ENCODE results near the gene TEKT2.

TEKT2 gene

DNA sequence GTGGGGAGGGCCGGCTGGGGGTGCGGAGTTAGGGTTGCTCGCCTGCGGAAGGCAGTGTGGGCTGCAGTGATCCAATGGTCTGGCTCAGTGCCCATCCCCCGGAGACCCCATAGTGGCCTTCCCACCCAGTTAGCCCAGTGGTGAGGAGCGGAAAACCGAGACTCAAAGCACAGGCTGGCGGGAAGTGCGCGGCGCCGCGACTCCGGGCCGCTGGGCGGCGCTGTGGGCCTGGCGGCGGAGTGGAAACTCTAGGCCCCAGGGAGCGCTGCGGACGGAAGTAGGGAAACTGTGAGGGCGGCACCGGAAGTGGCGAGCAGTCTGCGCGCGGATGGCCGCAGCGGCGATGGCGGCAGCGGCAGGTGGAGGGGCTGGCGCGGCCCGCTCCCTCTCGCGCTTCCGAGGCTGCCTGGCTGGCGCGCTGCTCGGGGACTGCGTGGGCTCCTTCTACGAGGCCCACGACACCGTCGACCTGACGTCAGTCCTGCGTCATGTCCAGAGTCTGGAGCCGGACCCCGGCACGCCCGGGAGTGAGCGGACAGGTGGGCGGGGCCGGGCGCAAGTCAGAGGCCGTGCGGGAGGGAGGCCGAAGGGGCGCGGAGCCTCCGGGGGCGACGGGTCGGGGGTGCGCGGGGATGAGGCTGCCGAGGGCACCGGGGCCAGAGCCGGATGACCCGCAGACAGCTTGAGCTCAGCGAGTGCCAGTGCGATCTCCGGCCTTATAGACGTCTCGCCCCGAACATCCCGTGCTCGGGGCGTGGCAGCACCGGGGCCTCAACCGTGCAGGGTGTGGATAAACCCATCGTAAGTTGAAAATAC is 4.9 kb downstream of the TEKT2 start, which contains the start of gene ADPRS:
ADPRS (plus strand) TSS at position 316 of the 816 bp plus-strand sequence; CDS start at position 329, 13 bp downstream.
- H3K4me3 ChIP-seq (ENCODE audit: insufficient read depth, low read length, poor library complexity, severe bottlenecking) = peak within 1 kb of the TSS; percentile 96
- H3K9me3 ChIP-seq (ENCODE audit: insufficient read depth, low read length) = no peaks in the 10 kb centered on the region
- H3K9me2 ChIP-seq (replicated peaks; ENCODE audit: insufficient read depth, low read length) = no peaks in the 10 kb centered on the region
- TF ChIP-seq CTCF (IDR thresholded peaks at IDR 0.05; ENCODE audit: insufficient read depth, low read length, poor library complexity, severe bottlenecking) = peak; percentile 98
- TF ChIP-seq EZH2phosphoT487 (conservative IDR thresholded peaks at IDR 0.05; ENCODE audit: low read length) = no peak
- peak within 1 kb of the TSS; percentile 99 for H2AFZ ChIP-seq (ENCODE audit: low read depth, low read length, severe bottlenecking)
- no peaks in the 10 kb centered on the region for H3K27me3 ChIP-seq (ENCODE audit: low read length)
- no peaks in the 10 kb centered on the region for H3F3A ChIP-seq (ENCODE audit: insufficient read depth)
- H3K27ac ChIP-seq (ENCODE audit: low read depth, low read length) = no peak within 1 kb of the TSS
- H3K9ac ChIP-seq (ENCODE audit: low read length) = peak within 1 kb of the TSS; percentile 91
- H3K4me2 ChIP-seq (ENCODE audit: low read depth, low read length, poor library complexity, severe bottlenecking) = peak within 1 kb of the TSS; percentile 91
- no peaks in the 10 kb centered on the region for H3K36me3 ChIP-seq (ENCODE audit: low read length)
- peaks cover 14% of the 10 kb centered on the region for H3K79me2 ChIP-seq (ENCODE audit: insufficient read depth, low read length)
- no peaks in the 10 kb centered on the region for H4K20me1 ChIP-seq (ENCODE audit: low read depth, low read length)

DNA sequence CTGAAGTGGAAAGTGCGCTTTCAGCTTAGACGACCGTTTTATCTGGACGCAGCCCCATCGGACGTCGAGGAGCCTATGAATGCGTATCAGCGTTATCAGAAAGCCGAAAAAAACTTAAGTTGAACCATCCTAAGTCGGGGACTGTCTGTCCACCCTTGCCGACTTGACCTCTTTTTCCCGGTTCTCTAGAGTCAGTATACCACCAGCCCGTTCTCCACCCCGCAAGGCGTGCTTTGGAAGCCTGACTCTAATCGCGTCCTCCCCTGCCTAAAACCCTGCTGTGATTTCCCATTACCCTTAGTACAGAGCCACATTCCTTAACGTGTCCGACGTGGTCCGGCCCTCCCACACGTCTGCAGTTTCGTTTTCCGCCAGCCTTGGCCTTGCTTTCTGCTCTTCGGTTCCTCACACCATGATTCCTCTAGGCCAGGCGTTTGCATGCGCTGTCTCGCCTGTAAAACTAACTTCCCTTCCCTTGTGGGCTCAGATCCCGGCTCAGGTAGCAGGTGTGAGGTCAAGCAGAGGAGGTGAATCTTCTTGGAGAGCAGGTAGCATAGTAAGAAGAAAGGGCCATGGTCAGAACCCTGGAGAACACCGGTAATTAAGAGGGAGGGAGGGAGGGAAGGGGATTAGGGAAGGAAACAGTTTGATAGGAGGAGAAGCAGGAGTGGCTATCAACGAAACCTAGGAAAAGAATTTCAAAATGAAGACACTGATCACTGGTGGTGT is 5.7 kb downstream of the TEKT2 start:
- Histone ChIP-seq H3K27ac (ENCODE audit: low read depth, low read length) (no peak overlapping the region), H3K4me3 (ENCODE audit: insufficient read depth, low read length, poor library complexity, severe bottlenecking) (peak overlapping the region; percentile 96)
- TF ChIP-seq CTCF (IDR thresholded peaks at IDR 0.05; ENCODE audit: insufficient read depth, low read length, poor library complexity, severe bottlenecking) (no peak), EZH2phosphoT487 (conservative IDR thresholded peaks at IDR 0.05; ENCODE audit: low read length) (no peak)

DNA sequence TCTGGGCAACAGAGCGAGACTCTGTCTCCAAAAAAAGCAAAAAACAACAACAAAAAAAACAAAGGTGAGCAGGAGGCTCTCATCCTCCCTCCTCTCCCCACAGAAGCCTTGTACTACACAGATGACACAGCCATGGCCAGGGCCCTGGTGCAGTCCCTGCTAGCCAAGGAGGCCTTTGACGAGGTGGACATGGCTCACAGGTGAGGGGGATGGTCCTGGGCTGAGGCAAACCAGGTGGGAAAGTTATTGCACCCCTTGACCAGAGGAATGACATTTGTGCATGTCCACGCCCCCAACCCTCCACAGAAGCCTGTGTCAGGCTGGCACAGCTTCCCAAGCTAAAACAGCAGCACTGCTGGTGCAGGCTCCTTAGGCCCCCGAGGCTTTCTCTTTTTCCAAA is 7.2 kb downstream of the TEKT2 start:
- Histone ChIP-seq H3K79me2 (ENCODE audit: insufficient read depth, low read length) (peaks cover 14% of the 10 kb centered on the region), H3K9ac (ENCODE audit: low read length) (no peak overlapping the region), H3K36me3 (ENCODE audit: low read length) (no peaks in the 10 kb centered on the region), H3K4me2 (ENCODE audit: low read depth, low read length, poor library complexity, severe bottlenecking) (no peak overlapping the region), H3K27me3 (ENCODE audit: low read length) (no peaks in the 10 kb centered on the region), H3K9me2 (replicated peaks; ENCODE audit: insufficient read depth, low read length) (no peaks in the 10 kb centered on the region), H3K4me3 (ENCODE audit: insufficient read depth, low read length, poor library complexity, severe bottlenecking) (no peak overlapping the region), H4K20me1 (ENCODE audit: low read depth, low read length) (no peaks in the 10 kb centered on the region), H3K9me3 (ENCODE audit: insufficient read depth, low read length) (no peaks in the 10 kb centered on the region), H2AFZ (ENCODE audit: low read depth, low read length, severe bottlenecking) (no peak overlapping the region), H3F3A (ENCODE audit: insufficient read depth) (no peaks in the 10 kb centered on the region), H3K27ac (ENCODE audit: low read depth, low read length) (no peak overlapping the region)
- no peak for TF ChIP-seq EZH2phosphoT487 (conservative IDR thresholded peaks at IDR 0.05; ENCODE audit: low read length)
- no peak for TF ChIP-seq CTCF (IDR thresholded peaks at IDR 0.05; ENCODE audit: insufficient read depth, low read length, poor library complexity, severe bottlenecking)

More for the DNA sequence above, 5.7 kb downstream of the TEKT2 start:
- peak overlapping the region; percentile 91 for H3K9ac ChIP-seq (ENCODE audit: low read length)
- H3K9me2 ChIP-seq (replicated peaks; ENCODE audit: insufficient read depth, low read length) = no peaks in the 10 kb centered on the region
- H3K79me2 ChIP-seq (ENCODE audit: insufficient read depth, low read length) = peaks cover 14% of the 10 kb centered on the region
- no peaks in the 10 kb centered on the region for H3K9me3 ChIP-seq (ENCODE audit: insufficient read depth, low read length)
- no peaks in the 10 kb centered on the region for H3F3A ChIP-seq (ENCODE audit: insufficient read depth)
- H4K20me1 ChIP-seq (ENCODE audit: low read depth, low read length) = no peaks in the 10 kb centered on the region
- H3K36me3 ChIP-seq (ENCODE audit: low read length) = no peaks in the 10 kb centered on the region
- no peaks in the 10 kb centered on the region for H3K27me3 ChIP-seq (ENCODE audit: low read length)
- H2AFZ ChIP-seq (ENCODE audit: low read depth, low read length, severe bottlenecking) = peak overlapping the region; percentile 99
- peak overlapping the region; percentile 91 for H3K4me2 ChIP-seq (ENCODE audit: low read depth, low read length, poor library complexity, severe bottlenecking)

All from SU-DHL-6 (cell line).